Measurements from ENCODE around the gene DCUN1D1. TPM values are rescaled to one million over a fixed set of nuclear protein-coding genes. Genes with fewer than 3 reads are reported as not detected.

DCUN1D1 gene
- total RNA-seq, 4 donors from 2014 or later, result 20.5 to 31.4 (median 27.4) TPM

GRCh38 chr3:182962166-182962565 is 18.2 kb downstream of the DCUN1D1 start:
- H3K27ac ChIP-seq, result peak overlapping the region in 2 of 4 donors; percentile 3 to 29
- peaks cover 0 to 6% (median 3%) of the 10 kb centered on the region in 4 donors for H3K36me3 ChIP-seq
- peaks cover 7 to 41% (median 13%) of the 10 kb centered on the region in 4 donors for H3K4me1 ChIP-seq
- H3K9me3 ChIP-seq, result no peaks in the 10 kb centered on the region
- in situ Hi-C loops (cut with MboI; ENCODE audit: low pct_ligation_motif_present in 1 of 4, low pct_unique_long_range_greater_than_20kb in 1 of 4, low sequenced_read_pairs in 3 of 4), result no loop called here
- intact Hi-C loops (cut with DNase I; ENCODE audit: low total_unique reads), result no loop called here
- no peak overlapping the region for H3K4me3 ChIP-seq
- DNase-seq, result no peak
- H3K27me3 ChIP-seq, result no peaks in the 10 kb centered on the region
- peak in 2 of 3 donors; percentile 16 to 29 for TF ChIP-seq POLR2AphosphoS5 (IDR thresholded peaks at IDR 0.05)
- no peak for TF ChIP-seq POLR2A (IDR thresholded peaks at IDR 0.05)

- H3K9me3 ChIP-seq, result no peaks in the 10 kb centered on the region
- H3K27ac ChIP-seq, result peak overlapping the region in 3 of 4 donors; percentile 22 to 42 (median 35)
- H3K27me3 ChIP-seq, result no peaks in the 10 kb centered on the region
- in situ Hi-C loops (cut with MboI; ENCODE audit: low pct_ligation_motif_present in 1 of 4, low pct_unique_long_range_greater_than_20kb in 1 of 4, low sequenced_read_pairs in 3 of 4), result no loop called here
- no peak for TF ChIP-seq CTCF (IDR thresholded peaks at IDR 0.05)
- no peak for TF ChIP-seq EP300 (IDR thresholded peaks at IDR 0.05; ENCODE audit: low read depth)
- TF ChIP-seq POLR2AphosphoS5 (IDR thresholded peaks at IDR 0.05), result no peak
- TF ChIP-seq POLR2A (IDR thresholded peaks at IDR 0.05), result no peak
- no peak overlapping the region for H3K4me3 ChIP-seq
- WGBS, 2 donors (ENCODE audit: low coverage in 1 of 2), result 38 to 50% methylated on average over 1 to 4 of the region's 4 CpGs
- H3K4me1 ChIP-seq, result peaks cover 7 to 31% (median 12%) of the 10 kb centered on the region in 4 donors
- DNase-seq, result no peak
- peaks cover 0 to 12% (median 3%) of the 10 kb centered on the region in 4 donors for H3K36me3 ChIP-seq
- intact Hi-C loops (cut with DNase I; ENCODE audit: low total_unique reads), result no loop called here
Observed at GRCh38 chr3:182959474-182960350, 20.6 kb downstream of the DCUN1D1 start.

GRCh38 chr3:182957676-182958266 is 22.6 kb downstream of the DCUN1D1 start:
- TF ChIP-seq POLR2AphosphoS5 (IDR thresholded peaks at IDR 0.05) (no peak), EP300 (IDR thresholded peaks at IDR 0.05; ENCODE audit: low read depth) (no peak)
- Histone ChIP-seq H3K4me3 (no peak overlapping the region), H3K9me3 (no peaks in the 10 kb centered on the region), H3K27me3 (no peaks in the 10 kb centered on the region), H3K27ac (no peak overlapping the region), H3K4me1 (peaks cover 7 to 30% (median 12%) of the 10 kb centered on the region in 4 donors), H3K36me3 (peaks cover 0 to 13% (median 3%) of the 10 kb centered on the region in 4 donors)
- intact Hi-C loops (cut with DNase I; ENCODE audit: low total_unique reads) (no loop called here), in situ Hi-C loops (cut with MboI; ENCODE audit: low pct_ligation_motif_present in 1 of 4, low pct_unique_long_range_greater_than_20kb in 1 of 4, low sequenced_read_pairs in 3 of 4) (no loop called here)
- DNase-seq, result no peak
- WGBS, 2 donors (ENCODE audit: low coverage in 1 of 2), result 94% methylated on average over 4 of the region's 4 CpGs; no CpG with 5 or more reads in 1 of the 2 donors

GRCh38 chr3:182957226-182957625 is 23.1 kb downstream of the DCUN1D1 start:
- intact Hi-C loops (cut with DNase I; ENCODE audit: low total_unique reads) (no loop called here), in situ Hi-C loops (cut with MboI; ENCODE audit: low pct_ligation_motif_present in 1 of 4, low pct_unique_long_range_greater_than_20kb in 1 of 4, low sequenced_read_pairs in 3 of 4) (no loop called here)
- Histone ChIP-seq H3K36me3 (peaks cover 0 to 16% (median 3%) of the 10 kb centered on the region in 4 donors), H3K4me1 (peaks cover 4 to 24% (median 12%) of the 10 kb centered on the region in 4 donors), H3K4me3 (no peak overlapping the region), H3K27me3 (no peaks in the 10 kb centered on the region), H3K9me3 (no peaks in the 10 kb centered on the region), H3K27ac (no peak overlapping the region)
- DNase-seq, result no peak
- TF ChIP-seq EP300 (IDR thresholded peaks at IDR 0.05; ENCODE audit: low read depth) (no peak), POLR2A (IDR thresholded peaks at IDR 0.05) (no peak)
- WGBS, 2 donors (ENCODE audit: low coverage in 1 of 2), result 92% methylated on average over 5 of the region's 5 CpGs; no CpG with 5 or more reads in 1 of the 2 donors

GRCh38 chr3:182954553-182955235 is 25.6 kb downstream of the DCUN1D1 start:
- no peak for TF ChIP-seq EP300 (IDR thresholded peaks at IDR 0.05; ENCODE audit: low read depth)
- Histone ChIP-seq H3K27ac (no peak overlapping the region), H3K36me3 (peaks cover 0 to 16% (median 0%) of the 10 kb centered on the region in 4 donors), H3K4me3 (no peak overlapping the region), H3K27me3 (no peaks in the 10 kb centered on the region), H3K9me3 (no peaks in the 10 kb centered on the region), H3K4me1 (peaks cover 0 to 9% (median 4%) of the 10 kb centered on the region in 4 donors)
- 83 to 86% methylated on average over 9 of the region's 9 CpGs for WGBS, 2 donors (ENCODE audit: low coverage in 1 of 2)
- in situ Hi-C loops (cut with MboI; ENCODE audit: low pct_ligation_motif_present in 1 of 4, low pct_unique_long_range_greater_than_20kb in 1 of 4, low sequenced_read_pairs in 3 of 4) (no loop called here), intact Hi-C loops (cut with DNase I; ENCODE audit: low total_unique reads) (no loop called here)
- no peak for DNase-seq
